HG03521 (cell line): ENCODE measurements around the gene TXNRD3.

Experiments
- ATAC-seq: cut with Tn5 transposase; IDR thresholded peaks from one replicate; pipeline ENCODE4 v1.9.1; 2021; ENCODE audit warnings: mild to moderate bottlenecking, moderate library complexity; ENCODE audit not compliant: unreplicated experiment

Gene TXNRD3

GRCh38 chr3:126672340-126672739, 17.4 kb upstream of the TXNRD3 start:
- no peak for ATAC-seq

DNA sequence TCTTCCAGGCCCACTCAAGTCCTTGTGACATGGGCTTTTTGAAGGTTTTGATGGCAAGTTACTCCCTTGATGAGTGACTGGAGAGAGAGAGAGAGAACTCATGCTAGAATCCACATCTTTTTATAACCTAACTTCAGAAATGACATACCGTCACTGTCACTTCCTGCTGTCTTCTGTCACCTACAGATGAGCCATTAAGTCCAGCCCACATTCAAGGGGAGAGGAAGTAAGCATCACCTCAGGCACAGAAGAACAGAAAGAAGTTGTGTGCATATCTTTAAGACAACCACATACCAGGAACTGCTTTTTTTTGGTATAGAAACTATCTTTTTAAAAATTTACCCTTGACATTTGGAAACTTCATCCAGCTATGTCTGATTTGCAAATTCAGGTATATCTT, 16.6 kb upstream of the TXNRD3 start:
- ATAC-seq, result no peak

DNA sequence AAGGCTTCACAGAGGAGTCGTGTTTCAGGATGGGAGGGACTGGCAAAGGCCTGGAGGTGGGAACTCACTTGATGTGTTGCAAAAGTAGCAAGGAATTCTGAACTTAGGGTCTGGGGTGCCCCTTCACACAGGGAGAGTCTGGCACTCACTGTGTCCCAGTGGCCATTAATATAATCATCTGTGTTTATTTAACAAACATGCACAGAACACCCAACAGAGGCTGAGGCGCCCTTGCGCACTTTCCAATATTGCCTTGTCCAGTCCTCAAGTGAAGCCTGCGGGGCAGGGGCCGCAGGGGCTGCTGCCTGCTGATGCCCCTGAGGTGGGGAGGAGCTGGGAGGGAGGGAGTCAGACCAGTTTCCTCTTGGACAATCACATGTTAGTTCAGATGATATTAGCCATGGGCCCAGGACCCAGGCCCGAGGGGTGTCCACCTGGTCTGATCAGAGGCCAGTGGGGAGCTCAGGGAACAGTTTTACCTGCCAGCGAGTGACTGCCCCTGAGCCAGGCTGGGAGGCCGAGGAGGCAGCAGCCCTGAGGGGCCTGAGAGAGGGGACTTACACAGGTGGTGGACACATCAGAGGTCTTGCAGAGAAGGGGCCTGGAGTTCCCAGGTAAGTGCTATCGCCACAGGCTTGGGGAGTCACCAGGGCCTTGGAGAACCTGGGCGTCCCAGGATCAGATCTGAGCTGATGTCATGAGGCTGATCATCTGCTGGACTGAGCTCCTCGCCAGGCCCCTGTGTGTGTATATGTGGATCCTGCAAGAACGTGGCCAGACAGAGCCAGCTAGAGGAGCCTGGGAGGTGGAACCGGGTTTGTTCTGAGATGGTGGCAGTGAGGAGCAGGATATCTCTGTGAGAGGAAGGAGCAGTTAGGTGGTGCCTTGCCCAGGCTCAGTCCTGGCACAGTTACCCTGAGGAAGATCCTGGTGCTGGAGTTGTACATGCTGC, 13.8 kb upstream of the TXNRD3 start:
- ATAC-seq, result no peak

- ATAC-seq, result no peak
Observed at GRCh38 chr3:126667631-126668449, 12.9 kb upstream of the TXNRD3 start.

GRCh38 chr3:126666658-126667528, 12.0 kb upstream of the TXNRD3 start:
- ATAC-seq, result no peak

DNA sequence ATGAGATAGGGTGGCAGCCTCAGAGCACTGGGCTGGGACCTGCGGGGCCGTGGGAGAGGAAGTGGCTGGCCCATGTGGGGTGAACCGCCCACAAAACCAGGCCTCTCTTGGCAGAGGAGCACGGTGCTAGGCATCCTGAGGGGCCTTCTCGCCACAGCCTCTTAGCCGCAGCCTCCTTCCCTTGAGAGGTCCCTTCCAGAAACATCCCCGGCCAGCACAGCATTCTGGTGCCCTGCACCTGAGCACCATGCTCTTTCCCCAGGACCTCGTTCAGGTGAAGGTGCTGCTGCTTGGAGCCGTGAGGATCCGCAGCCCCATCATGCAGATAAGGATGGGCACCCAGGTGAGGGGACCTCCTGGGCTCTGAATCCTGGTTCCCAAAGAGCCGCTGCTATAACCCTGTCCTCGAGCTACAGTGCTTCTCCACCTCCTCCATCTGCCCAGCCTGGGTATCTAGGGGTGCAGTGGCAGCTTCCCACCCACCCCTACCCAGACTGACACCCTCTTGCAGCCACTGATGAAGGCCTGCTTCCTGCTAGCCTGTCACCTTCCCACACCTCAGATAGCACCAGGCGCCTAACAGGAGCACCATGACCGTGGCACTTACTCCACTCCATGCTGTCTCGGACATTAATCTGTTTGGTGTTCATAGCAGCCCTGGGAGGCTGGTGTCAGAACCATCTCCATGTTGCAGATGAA, 11.2 kb upstream of the TXNRD3 start:
- ATAC-seq, result no peak

DNA sequence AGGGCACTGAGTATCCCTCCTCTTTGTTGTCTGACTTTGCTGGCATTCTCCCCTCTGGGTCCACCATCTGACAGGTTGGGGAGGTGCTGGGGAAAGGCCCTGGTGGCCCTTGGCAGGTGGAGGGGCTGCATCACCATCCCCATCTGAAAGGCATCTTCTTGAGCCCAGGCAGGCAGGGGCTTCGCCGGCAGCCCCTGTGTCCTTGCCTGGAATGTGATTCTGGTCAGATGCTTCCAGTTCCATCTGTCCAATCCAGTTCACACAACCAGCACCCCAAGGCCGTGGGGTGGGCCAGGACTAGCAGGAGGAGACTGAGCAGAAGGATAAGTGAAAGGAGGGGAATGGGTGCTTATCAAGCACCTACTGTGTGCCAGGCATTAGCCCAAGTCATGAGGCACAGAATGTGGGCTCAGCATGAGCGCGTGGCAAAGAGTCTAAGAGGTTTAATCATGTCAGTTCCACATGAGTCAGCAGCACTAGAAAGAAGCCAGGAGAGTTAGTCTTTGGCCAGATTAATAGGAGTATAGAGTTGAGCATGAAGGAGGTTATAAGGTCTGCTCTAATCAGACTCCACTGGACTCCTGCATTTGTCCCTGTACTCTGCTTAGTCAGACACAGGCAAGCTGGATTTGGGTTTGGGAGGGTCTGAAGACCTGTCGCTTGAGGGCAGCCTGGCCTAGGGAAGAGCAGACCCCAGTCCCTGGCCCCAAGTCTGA, 10.5 kb upstream of the TXNRD3 start:
- no peak for ATAC-seq

- ATAC-seq, result no peak
Observed at GRCh38 chr3:126664591-126665214, 9.8 kb upstream of the TXNRD3 start.

GRCh38 chr3:126663750-126664149, 8.8 kb upstream of the TXNRD3 start:
- no peak for ATAC-seq

- no peak for ATAC-seq
Observed at GRCh38 chr3:126663257-126663656, 8.3 kb upstream of the TXNRD3 start.

DNA sequence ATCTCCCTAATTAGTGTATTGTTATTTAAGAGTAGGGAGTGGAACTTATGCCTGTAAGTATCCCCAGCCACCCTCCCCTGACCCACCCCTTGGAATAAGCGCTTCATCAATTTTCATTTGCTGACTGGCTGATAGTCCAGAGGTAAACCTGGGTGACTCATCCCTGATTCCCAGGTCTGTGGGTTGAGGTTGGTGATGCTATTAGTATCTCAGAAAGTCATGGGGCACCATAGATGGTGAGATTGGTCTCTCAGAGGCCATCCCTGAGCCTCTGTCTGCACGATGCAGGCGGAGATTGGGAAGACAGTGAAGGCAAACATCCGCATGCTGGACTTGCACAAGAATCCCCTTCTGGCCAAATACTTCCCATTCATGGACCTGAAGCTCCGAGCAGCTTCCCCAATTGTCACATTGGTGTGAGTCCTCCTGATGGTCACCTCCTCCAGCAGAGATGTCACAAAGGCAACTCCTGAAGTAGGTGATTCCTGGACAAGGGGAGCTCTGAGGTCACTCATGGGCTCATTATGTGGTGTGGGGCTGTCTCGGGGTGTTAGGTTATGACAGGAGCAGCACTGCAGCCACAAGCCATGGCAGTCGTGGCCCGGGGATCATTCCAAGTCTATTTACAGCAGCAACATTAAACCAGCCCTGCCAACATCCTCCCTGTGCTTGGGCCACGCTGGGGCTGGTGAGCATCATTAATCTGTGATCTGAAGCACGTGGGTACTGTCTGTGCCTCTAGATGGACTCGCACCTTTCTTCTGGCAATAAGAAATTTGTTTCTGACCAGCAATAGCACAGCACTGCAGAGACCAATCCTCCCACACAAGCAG, 6.8 kb upstream of the TXNRD3 start:
- ATAC-seq, result no peak

DNA sequence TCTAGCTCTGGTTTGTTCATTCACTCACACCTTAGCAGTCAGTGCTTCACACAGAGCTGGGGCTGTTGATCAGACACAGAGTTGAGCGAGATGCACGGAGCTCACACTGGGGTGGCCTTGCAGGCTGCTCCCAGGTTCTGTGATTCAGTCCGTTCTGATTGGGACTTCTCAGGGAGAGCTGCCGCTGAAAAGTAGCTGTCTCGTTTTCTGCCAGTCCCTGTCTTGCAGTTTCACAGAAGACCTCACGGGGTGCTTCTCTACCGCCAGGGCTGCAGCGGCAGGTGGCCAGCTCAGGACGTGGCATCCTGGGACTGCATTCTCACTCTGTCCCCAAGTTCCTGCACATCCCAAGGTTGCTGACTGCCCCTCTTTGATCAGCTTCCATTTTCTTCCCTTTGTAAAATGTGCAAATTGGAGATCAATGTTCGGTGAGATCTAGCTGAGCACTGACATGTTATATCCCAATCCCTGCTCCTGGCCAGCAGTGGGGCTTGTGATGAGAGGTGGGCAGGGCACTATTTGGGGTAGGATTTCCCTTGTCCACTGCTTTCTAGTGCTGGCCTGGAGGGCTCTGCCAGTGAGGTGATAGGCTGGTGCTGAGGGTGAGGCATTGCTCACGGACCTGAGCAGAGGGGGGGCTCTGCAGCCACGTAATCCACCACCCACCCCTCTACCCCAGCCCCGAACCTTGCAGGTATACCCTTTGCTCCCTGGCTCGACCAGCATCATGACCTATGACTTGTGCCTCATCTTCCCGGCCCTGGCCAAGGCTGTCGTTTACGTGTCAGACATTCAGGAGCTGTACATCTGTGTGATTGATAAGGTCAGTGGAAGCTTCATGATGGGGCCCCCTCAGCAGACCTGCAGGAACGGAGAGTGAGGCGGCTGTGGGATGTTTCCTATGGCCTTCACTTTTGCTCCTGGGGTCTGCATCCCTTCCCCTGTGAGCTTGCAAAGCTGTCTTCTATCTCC, 5.3 kb upstream of the TXNRD3 start:
- no peak for ATAC-seq

GRCh38 chr3:126658584-126658983, 3.7 kb upstream of the TXNRD3 start:
- ATAC-seq, result no peak

DNA sequence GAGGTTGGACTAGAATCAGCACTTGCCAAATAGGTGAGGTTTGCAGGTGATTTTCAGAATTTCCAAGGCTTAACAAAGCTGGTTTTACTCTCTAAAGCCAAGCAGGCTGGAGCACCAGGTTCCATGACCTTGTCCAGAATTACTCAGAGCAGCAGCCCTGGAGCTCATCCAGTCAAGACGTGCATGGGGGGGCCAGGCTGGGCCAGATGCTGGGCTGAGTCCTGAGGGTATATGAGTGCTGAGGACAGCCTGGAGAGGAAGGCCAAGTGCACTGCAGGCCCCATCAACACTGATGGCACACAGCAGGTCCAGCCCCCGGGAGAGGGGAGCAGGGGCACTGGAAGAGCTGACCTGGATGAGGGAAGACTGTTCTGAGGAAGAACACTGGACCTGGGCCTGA, 3.0 kb upstream of the TXNRD3 start:
- ATAC-seq, result no peak

DNA sequence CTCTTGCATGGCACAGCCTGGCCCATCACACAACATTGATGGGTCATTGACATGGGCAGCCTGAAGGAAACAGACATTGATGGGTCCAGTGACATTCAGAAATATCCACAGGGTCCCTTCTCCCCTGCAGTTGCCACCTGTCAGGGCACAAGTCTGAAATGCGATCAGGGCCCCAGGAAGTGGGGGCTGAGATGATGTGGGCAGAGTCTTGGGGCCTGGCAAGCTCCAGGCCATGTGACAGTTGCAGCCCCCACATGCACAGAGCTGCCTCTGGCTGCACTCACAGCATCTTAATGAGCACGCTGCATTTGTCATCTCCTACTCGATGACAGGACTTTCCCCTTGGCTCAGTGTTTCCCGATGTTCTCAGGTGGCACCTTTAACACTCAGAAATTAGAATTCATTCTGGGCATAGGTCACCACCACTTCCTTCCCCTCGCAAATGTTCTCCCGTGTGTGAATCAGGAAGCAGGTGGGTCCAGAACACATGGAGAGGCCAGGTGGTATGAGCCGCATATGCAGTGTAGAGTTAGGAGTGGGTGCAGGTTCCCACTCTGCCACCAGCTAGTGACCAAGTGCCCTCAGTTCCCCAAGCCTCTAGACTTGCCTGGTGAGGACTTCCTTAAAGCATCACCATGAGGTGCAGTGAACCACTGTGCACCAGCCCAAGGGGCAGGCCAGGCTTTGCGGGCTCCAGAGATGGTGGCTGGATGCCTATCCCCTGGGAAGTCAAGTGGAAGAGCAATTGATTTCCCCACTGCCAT, 1.6 kb upstream of the TXNRD3 start:
- ATAC-seq, result no peak

DNA sequence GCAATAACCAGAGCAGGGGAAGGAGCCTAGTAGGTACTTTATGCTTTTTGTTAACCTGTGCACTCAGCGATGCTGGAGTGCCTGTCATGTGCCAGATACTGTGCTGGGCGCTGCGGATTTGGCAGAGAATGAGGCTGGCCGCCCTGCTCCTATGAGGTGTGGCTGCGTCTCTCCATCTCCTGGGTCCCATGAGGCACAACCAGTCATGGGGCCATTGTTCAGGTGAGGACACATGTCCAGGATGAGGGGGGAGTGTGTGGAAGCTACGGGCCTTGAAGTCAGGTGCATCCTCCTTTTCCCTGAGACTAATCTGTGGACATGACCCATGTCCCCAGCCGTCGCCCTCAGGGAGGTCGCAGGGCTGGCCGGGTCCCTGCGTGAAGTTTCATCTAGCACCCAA, 963 bp upstream of the TXNRD3 start:
- ATAC-seq, result no peak
